CD8-positive, alpha-beta memory T cell (primary cell): ENCODE results near the gene RBM18. TPM values are rescaled to one million over a fixed set of nuclear protein-coding genes. Genes with fewer than 3 reads are reported as not detected.

ENCODE experiments used
- CTCF ChIA-PET: fragments of 350-600 bp; sonication (Branson Sonifier 250); formaldehyde crosslinking; loops from one replicate; lab custom pipeline; 2021; ENCODE audit warnings: antibody characterized with exemption; lab: Charles Lee
- POLR2A ChIA-PET: fragments of 350-600 bp; sonication (Branson Sonifier 250); formaldehyde crosslinking; loops from one replicate; lab custom pipeline; 2021; ENCODE audit warnings: antibody characterized with exemption; lab: Charles Lee
- DNase-seq, 5 donors: peaks; one replicate each; pipeline versions ENCODE4 v3.0.0 to v3.0.0-alpha.2; 2020 to 2022; ENCODE audit warnings: mixed read lengths in 1 of 5
- H3K27ac ChIP-seq: one replicate; pipeline ENCODE4 v1.7.0; 2013; ENCODE audit warnings: low read depth, mild to moderate bottlenecking, low read length, moderate library complexity
- H3K27me3 ChIP-seq: 2 replicates; pipeline ENCODE4 v1.7.0; 2013; ENCODE audit warnings: low read length, mild to moderate bottlenecking; ENCODE audit not compliant: insufficient read depth, poor library complexity, severe bottlenecking
- H3K36me3 ChIP-seq: 2 replicates; pipeline ENCODE4 v1.7.0; 2013; ENCODE audit warnings: mild to moderate bottlenecking, low read length, moderate library complexity; ENCODE audit not compliant: insufficient read depth
- H3K4me1 ChIP-seq: 2 replicates; pipeline ENCODE4 v1.7.0; 2013; ENCODE audit warnings: mild to moderate bottlenecking, low read length, moderate library complexity; ENCODE audit not compliant: insufficient read depth
- H3K4me3 ChIP-seq: 2 replicates; pipeline ENCODE4 v1.7.0; 2013; ENCODE audit warnings: mild to moderate bottlenecking, low read length
- H3K9me3 ChIP-seq: 2 replicates; pipeline ENCODE4 v1.7.0; 2013; ENCODE audit warnings: mild to moderate bottlenecking, low read length
- H3K27ac Mint-ChIP-seq, 8 donors: one replicate each; pipeline ENCODE4 v1.8.0; 2020 to 2021; ENCODE audit warnings: mixed read lengths in 8 of 8, mild to moderate bottlenecking in 6 of 8, inconsistent platforms in 3 of 8, moderate library complexity in 3 of 8
- H3K27me3 Mint-ChIP-seq, 2 donors: one replicate each; pipeline ENCODE4 v1.8.0; 2020 to 2021; ENCODE audit warnings: mixed read lengths in 2 of 2, mild to moderate bottlenecking in 1 of 2, moderate library complexity in 1 of 2
- H3K36me3 Mint-ChIP-seq, 3 donors: one replicate each; pipeline ENCODE4 v1.8.0; 2020 to 2021; ENCODE audit warnings: mixed read lengths in 3 of 3, inconsistent platforms in 1 of 3, mild to moderate bottlenecking in 1 of 3
- H3K4me1 Mint-ChIP-seq, 3 donors: one replicate each; pipeline ENCODE4 v1.8.0; 2020 to 2021; ENCODE audit warnings: mixed read lengths in 3 of 3, inconsistent platforms in 1 of 3, mild to moderate bottlenecking in 1 of 3
- H3K4me3 Mint-ChIP-seq, 7 donors: one replicate each; pipeline ENCODE4 v1.8.0; 2020 to 2021; ENCODE audit warnings: mixed read lengths in 7 of 7, mild to moderate bottlenecking in 6 of 7, moderate library complexity in 4 of 7, inconsistent platforms in 2 of 7
- H3K9me3 Mint-ChIP-seq, 5 donors: one replicate each; pipeline ENCODE4 v1.8.0; 2020 to 2022; ENCODE audit warnings: mixed read lengths in 5 of 5, mild to moderate bottlenecking in 3 of 5, moderate library complexity in 2 of 5, inconsistent platforms in 1 of 5
- polyA plus RNA-seq: library from polyadenylated mRNA; unstranded; fragments of 300-500 nt; fragmentation: Illumina TruSeq; gene quantifications from one replicate; pipeline ENCODE4 v1.2.3, GENCODE V29; 2021
- total RNA-seq, 2 experiments: library from RNA; stranded (reverse); gene quantifications; one replicate each; pipeline ENCODE4 v1.2.3, GENCODE V29; 2021

The RBM18 gene
- total and polyA plus RNA-seq, 3 experiments from 2014 or later: 26.2 to 37.4 (median 36.6) TPM

GRCh38 chr9:122268041-122268814 is 3.6 kb upstream of the RBM18 start:
- Mint-ChIP-seq H3K36me3 (peaks cover 0 to 37% (median 15%) of the 10 kb centered on the region in 3 donors), H3K27me3 (no peaks in the 10 kb centered on the region), H3K9me3 (no peaks in the 10 kb centered on the region), H3K27ac (peak overlapping the region in 6 of 8 donors; percentile 0 to 75 (median 63)), H3K4me1 (peaks cover 34 to 68% (median 61%) of the 10 kb centered on the region in 3 donors), H3K4me3 (peak overlapping the region in 2 of 7 donors; percentile 4 to 60)
- H3K36me3 ChIP-seq: no peaks in the 10 kb centered on the region
- POLR2A ChIA-PET: no interaction called here
- DNase-seq: no peak
- CTCF ChIA-PET: interaction anchor here (2.3 kb wide), 1 partner anchor 169 kb away, joined by 7 read pairs; no protein-coding TSS in a partner anchor
- H3K27ac ChIP-seq: no peak overlapping the region
- no peak overlapping the region for H3K4me3 ChIP-seq
- H3K9me3 ChIP-seq: no peaks in the 10 kb centered on the region
- peaks cover 26% of the 10 kb centered on the region for H3K4me1 ChIP-seq
- no peaks in the 10 kb centered on the region for H3K27me3 ChIP-seq

DNA sequence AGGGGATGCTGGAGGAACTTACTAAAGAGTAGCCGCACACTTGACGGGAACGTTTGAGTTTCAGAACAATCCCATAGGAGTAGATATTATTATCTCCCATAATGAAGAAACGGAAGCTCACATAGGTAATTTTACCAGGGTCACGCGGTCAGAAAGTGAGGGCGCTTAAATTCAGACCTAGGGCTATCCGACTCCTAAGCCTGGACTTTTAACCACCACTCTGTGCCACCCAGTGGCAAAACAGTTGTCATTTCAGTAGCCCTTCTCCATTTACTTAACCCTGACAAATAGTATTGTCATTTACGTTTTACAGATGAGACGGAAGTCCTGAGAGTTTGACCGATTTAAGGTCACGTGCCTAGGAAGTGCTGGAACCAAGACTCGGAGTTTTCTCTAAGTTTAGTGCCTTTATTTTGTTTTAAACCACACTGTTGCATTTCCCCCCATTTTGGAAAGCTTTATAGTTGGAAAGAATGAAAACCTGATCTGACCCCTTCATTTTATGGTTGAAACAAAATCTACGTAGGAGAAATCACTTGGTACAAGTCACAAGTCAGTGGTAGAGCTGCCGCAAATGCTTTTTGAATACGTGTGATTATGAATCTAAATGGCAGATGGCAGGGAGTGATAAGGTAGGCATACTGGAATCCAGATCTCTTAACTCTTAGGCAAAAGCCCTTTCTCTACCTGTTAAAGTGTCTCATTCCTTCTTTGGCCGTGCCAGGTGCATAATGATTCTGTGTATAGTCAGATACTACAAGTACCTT is 692 bp upstream of the RBM18 start:
- H3K27ac ChIP-seq: peak overlapping the region; percentile 98
- Mint-ChIP-seq H3K4me1 (peaks cover 51 to 74% (median 71%) of the 10 kb centered on the region in 3 donors), H3K27ac (peak overlapping the region; percentile 97 to 100 (median 100)), H3K27me3 (no peaks in the 10 kb centered on the region), H3K36me3 (peaks cover 0 to 38% (median 11%) of the 10 kb centered on the region in 3 donors), H3K4me3 (peak overlapping the region; percentile 92 to 99 (median 98)), H3K9me3 (no peaks in the 10 kb centered on the region)
- peaks cover 11% of the 10 kb centered on the region for H3K36me3 ChIP-seq
- H3K4me3 ChIP-seq: peak overlapping the region; percentile 78
- H3K9me3 ChIP-seq: no peaks in the 10 kb centered on the region
- CTCF ChIA-PET: interaction anchor here (0.7 to 2.0 kb wide), 4 partner anchors 10 to 166 kb away, joined by 3 to 5 read pairs (median 3); partner anchors contain the start of genes MORN5 and NDUFA8
- POLR2A ChIA-PET: interaction anchor here (0.6 to 2.0 kb wide), 7 partner anchors 106 to 1686 kb away, joined by 3 to 6 read pairs (median 3); partner anchors contain the start of genes CDK5RAP2, MORN5, NDUFA8 and RABGAP1
- H3K4me1 ChIP-seq: peaks cover 38% of the 10 kb centered on the region
- DNase-seq: peak in 3 of 5 donors; percentile 8 to 37 (median 34)
- no peaks in the 10 kb centered on the region for H3K27me3 ChIP-seq

GRCh38 chr9:122263699-122264349 is 816 bp downstream of the RBM18 start:
- Mint-ChIP-seq H3K36me3 (peaks cover 0 to 51% (median 12%) of the 10 kb centered on the region in 3 donors), H3K4me1 (peaks cover 53 to 78% (median 77%) of the 10 kb centered on the region in 3 donors), H3K27me3 (no peaks in the 10 kb centered on the region), H3K9me3 (no peaks in the 10 kb centered on the region), H3K4me3 (peak overlapping the region; percentile 92 to 99 (median 98)), H3K27ac (peak overlapping the region; percentile 97 to 100 (median 100))
- no peaks in the 10 kb centered on the region for H3K9me3 ChIP-seq
- no peak for DNase-seq
- peaks cover 38% of the 10 kb centered on the region for H3K4me1 ChIP-seq
- H3K36me3 ChIP-seq: peaks cover 17% of the 10 kb centered on the region
- H3K4me3 ChIP-seq: peak overlapping the region; percentile 78
- H3K27me3 ChIP-seq: no peaks in the 10 kb centered on the region
- POLR2A ChIA-PET: interaction anchor here (1.1 to 2.0 kb wide), 3 partner anchors 171 to 1684 kb away, joined by 3 to 5 read pairs (median 3); partner anchors contain the start of gene CDK5RAP2
- CTCF ChIA-PET: interaction anchor here (1.4 to 2.0 kb wide), 2 partner anchors 104 to 164 kb away, joined by 3 to 5 read pairs; partner anchors contain the start of genes MORN5 and NDUFA8
- peak overlapping the region; percentile 98 for H3K27ac ChIP-seq

DNA sequence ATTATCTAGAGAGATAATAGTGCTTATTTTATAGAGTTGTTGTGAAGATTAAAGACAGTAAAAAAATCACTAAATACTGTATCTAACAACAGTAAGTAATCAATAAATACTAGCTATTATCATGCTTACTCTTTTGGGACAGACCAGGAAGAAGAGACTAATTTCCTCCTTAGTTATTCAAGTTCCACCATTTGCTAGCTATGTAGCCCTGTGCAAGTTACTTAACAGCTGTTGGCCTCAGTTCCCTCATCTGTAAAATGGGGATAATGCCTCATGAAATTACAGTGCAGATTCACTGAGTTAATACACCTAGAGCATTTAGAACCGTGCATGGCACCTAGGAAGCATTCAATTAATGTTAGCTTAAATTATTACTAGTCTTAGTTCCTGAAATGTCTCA is 2.6 kb downstream of the RBM18 start:
- Mint-ChIP-seq H3K4me3 (peak overlapping the region in 4 of 7 donors; percentile 19 to 98 (median 54)), H3K36me3 (peaks cover 0 to 62% (median 16%) of the 10 kb centered on the region in 3 donors), H3K9me3 (no peaks in the 10 kb centered on the region), H3K27me3 (no peaks in the 10 kb centered on the region), H3K4me1 (peaks cover 53 to 71% (median 70%) of the 10 kb centered on the region in 3 donors), H3K27ac (peak overlapping the region; percentile 59 to 100 (median 91))
- POLR2A ChIA-PET: no interaction called here
- Histone ChIP-seq H3K9me3 (no peaks in the 10 kb centered on the region), H3K27me3 (no peaks in the 10 kb centered on the region), H3K36me3 (peaks cover 18% of the 10 kb centered on the region), H3K4me1 (peaks cover 34% of the 10 kb centered on the region), H3K4me3 (no peak overlapping the region), H3K27ac (no peak overlapping the region)
- no peak for DNase-seq
- CTCF ChIA-PET: no interaction called here

GRCh38 chr9:122261469-122261881 is 3.2 kb downstream of the RBM18 start:
- Histone ChIP-seq H3K36me3 (peaks cover 18% of the 10 kb centered on the region), H3K27me3 (no peaks in the 10 kb centered on the region), H3K9me3 (no peaks in the 10 kb centered on the region), H3K4me1 (peaks cover 33% of the 10 kb centered on the region), H3K27ac (no peak overlapping the region), H3K4me3 (no peak overlapping the region)
- Mint-ChIP-seq H3K9me3 (no peaks in the 10 kb centered on the region), H3K36me3 (peaks cover 0 to 66% (median 16%) of the 10 kb centered on the region in 3 donors), H3K4me1 (peaks cover 52 to 69% (median 69%) of the 10 kb centered on the region in 3 donors), H3K4me3 (peak overlapping the region in 2 of 7 donors; percentile 59 to 98), H3K27me3 (no peaks in the 10 kb centered on the region), H3K27ac (peak overlapping the region in 7 of 8 donors; percentile 45 to 100 (median 75))
- DNase-seq: no peak
- CTCF ChIA-PET: no interaction called here
- POLR2A ChIA-PET: no interaction called here

GRCh38 chr9:122258886-122259415 is 5.7 kb downstream of the RBM18 start:
- no peak overlapping the region for H3K27ac ChIP-seq
- H3K4me1 Mint-ChIP-seq: peaks cover 37 to 68% (median 62%) of the 10 kb centered on the region in 3 donors
- CTCF ChIA-PET: no interaction called here
- peaks cover 19% of the 10 kb centered on the region for H3K4me1 ChIP-seq
- peak overlapping the region in 3 of 8 donors; percentile 12 to 86 (median 33) for H3K27ac Mint-ChIP-seq
- POLR2A ChIA-PET: no interaction called here
- no peaks in the 10 kb centered on the region for H3K27me3 ChIP-seq
- H3K9me3 Mint-ChIP-seq: no peaks in the 10 kb centered on the region
- H3K4me3 Mint-ChIP-seq: peak overlapping the region in 1 of 7 donors; percentile 36
- H3K27me3 Mint-ChIP-seq: no peaks in the 10 kb centered on the region
- H3K36me3 ChIP-seq: peaks cover 24% of the 10 kb centered on the region
- no peak overlapping the region for H3K4me3 ChIP-seq
- no peak for DNase-seq
- peaks cover 0 to 72% (median 18%) of the 10 kb centered on the region in 3 donors for H3K36me3 Mint-ChIP-seq
- no peaks in the 10 kb centered on the region for H3K9me3 ChIP-seq

DNA sequence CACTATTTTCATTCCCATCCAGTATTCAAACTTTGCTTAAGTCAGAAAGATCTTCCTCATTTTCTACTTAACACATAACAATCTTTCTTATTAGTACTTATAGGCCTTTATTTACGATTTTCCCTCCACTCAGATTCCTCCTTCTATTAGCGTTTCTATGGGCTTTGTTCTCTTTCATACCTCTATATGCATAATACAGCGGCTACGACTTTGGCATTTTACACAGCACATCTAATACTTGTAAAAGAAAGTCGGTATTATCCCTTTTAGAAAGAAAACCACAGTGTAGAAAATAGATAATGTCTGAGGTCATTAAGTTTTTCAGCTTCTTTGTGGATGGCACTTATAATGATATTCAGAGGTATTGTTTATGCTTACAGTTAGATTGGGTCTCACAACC is 8.4 kb downstream of the RBM18 start:
- H3K36me3 Mint-ChIP-seq: peaks cover 0 to 82% (median 26%) of the 10 kb centered on the region in 3 donors
- H3K36me3 ChIP-seq: peaks cover 22% of the 10 kb centered on the region
- no peak for DNase-seq

More for the DNA sequence above, 8.4 kb downstream of the RBM18 start:
- Histone ChIP-seq H3K27me3 (no peaks in the 10 kb centered on the region), H3K4me1 (no peaks in the 10 kb centered on the region), H3K9me3 (no peaks in the 10 kb centered on the region), H3K27ac (no peak overlapping the region), H3K4me3 (no peak overlapping the region)
- Mint-ChIP-seq H3K4me3 (no peak overlapping the region), H3K9me3 (no peaks in the 10 kb centered on the region), H3K27ac (peak overlapping the region in 3 of 8 donors; percentile 25 to 61 (median 48)), H3K27me3 (no peaks in the 10 kb centered on the region), H3K4me1 (peaks cover 22 to 48% (median 45%) of the 10 kb centered on the region in 3 donors)
- CTCF ChIA-PET: no interaction called here
- POLR2A ChIA-PET: no interaction called here
